GM12873 (cell line): ENCODE results near the gene OR10D3.

ENCODE experiments used
- TF ChIP-seq, protein P1 (sequence below): IDR thresholded peaks from 2 replicates; pipeline ENCODE4 v1.5.1; 2012; ENCODE audit warnings: low read depth, mild to moderate bottlenecking, moderate library complexity, low read length, control low read depth; ENCODE audit not compliant: insufficient read depth; ENCODE audit errors: missing control alignments

OR10D3 gene

DNA sequence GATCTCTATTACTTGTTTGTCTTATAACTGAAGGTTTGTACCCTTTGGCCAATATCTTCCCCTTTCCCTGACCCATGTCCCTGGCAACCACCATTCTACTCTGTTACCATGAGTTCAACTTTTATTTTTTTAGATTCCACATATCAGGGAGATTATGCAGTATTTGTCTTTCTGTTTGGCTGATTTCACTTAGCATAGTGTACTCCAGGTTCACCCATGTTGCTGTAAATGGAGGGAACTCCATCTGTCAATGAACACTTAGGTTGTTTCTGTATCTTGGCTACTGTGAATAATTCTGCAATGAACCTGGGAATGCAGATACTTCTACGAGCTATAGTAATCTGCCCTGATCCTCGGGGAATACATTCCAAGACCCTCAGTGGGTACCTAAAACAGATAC, 14.9 kb downstream of the OR10D3 start:
- TF ChIP-seq, protein P1, sequence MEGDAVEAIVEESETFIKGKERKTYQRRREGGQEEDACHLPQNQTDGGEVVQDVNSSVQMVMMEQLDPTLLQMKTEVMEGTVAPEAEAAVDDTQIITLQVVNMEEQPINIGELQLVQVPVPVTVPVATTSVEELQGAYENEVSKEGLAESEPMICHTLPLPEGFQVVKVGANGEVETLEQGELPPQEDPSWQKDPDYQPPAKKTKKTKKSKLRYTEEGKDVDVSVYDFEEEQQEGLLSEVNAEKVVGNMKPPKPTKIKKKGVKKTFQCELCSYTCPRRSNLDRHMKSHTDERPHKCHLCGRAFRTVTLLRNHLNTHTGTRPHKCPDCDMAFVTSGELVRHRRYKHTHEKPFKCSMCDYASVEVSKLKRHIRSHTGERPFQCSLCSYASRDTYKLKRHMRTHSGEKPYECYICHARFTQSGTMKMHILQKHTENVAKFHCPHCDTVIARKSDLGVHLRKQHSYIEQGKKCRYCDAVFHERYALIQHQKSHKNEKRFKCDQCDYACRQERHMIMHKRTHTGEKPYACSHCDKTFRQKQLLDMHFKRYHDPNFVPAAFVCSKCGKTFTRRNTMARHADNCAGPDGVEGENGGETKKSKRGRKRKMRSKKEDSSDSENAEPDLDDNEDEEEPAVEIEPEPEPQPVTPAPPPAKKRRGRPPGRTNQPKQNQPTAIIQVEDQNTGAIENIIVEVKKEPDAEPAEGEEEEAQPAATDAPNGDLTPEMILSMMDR: no peak

DNA sequence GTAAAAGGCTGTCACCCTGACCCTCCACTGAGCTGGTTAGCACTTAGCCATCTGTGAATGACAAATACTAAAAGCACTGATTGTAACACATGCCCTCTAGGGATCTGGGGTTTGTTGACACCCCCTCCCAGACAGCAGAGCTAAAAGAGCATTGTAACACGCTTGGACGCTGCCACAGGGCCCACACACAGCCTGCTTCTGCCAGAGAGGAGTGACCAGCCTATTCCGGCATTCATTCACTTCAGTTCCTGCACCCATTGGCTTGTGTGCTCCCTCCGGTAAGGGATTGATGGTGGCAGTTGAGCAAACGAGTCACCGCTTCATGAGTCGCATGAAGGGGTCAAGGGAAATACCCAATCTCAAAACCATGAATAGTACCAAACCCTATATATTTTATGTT, 15.8 kb downstream of the OR10D3 start:
- TF ChIP-seq, protein P1: no peak

DNA sequence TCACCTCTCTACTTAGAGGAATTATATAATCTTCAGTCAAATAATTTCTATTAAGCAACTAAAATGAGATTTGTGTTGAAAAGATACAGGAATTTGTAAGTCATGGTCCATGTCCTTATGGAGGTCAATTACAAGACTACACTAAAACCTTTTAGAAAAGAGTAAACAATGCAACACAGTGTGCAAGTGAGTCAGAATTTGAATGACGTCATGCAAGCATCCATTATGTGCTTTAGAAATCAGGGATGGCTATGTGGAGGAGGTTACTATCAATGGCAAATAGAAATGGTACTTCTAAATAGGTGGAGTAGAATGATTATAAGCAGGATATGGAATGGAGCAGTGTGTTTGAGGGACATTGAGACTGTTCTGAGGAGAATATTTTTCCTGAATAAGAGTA, 16.6 kb downstream of the OR10D3 start:
- TF ChIP-seq, protein P1: no peak

DNA sequence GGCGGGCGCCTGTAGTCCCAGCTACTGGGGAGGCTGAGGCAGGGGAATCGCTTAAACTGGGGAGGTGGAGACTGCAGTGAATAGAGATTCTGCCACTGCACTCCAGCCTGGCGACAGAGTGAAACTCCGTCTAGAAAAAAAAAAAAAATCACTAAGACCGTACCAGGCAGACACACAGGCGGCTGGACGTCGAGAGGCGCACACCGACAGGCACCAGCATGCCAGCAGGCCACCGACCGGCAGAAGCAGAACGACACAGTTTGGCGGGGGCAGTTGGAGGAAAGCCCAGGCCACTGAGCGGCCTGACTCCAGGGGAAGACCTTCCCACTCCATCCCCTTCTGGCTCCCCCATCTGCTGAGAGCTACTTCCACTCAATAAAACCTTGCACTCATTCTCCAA, 17.5 kb downstream of the OR10D3 start:
- TF ChIP-seq, protein P1: no peak

DNA sequence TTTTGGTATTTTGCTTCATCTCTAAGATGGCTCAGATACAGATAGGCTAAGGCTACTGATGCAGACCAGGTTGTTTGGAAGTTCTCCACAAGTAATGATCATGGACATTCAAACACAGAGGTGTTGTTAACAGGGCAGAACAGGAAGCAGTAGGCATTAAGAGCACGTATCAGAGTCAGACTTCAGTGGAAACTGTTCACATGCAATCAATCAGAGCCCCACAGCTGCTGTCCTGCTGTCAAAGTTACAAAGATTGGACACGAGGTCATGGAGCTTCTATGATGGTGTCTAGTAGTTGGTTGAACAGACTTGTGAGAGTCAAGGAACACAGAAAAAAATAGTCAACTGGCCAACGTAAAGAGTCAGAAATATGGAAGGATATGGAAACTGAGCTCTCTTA, 19.8 kb downstream of the OR10D3 start:
- TF ChIP-seq, protein P1: no peak

DNA sequence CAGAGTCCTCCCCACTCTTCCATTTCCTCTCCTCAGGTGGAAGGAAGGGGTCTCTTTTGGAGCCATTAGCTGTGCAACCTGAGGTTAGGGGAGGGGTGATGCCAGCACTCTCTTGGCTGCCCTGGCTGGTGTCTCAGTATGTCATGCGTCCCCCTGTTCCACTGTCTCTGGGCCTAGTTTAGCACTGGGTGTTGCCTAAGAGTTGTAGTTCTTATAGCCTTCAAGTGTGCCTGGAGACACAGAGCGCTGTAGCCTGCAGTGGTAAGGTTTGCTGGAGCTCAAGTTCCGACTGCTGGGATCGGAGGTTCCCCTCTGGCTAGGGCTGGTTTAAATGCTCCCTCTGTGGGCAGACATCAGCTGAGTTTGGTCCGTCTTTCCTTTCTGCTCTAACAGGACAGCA, 20.9 kb downstream of the OR10D3 start:
- TF ChIP-seq, protein P1: no peak

DNA sequence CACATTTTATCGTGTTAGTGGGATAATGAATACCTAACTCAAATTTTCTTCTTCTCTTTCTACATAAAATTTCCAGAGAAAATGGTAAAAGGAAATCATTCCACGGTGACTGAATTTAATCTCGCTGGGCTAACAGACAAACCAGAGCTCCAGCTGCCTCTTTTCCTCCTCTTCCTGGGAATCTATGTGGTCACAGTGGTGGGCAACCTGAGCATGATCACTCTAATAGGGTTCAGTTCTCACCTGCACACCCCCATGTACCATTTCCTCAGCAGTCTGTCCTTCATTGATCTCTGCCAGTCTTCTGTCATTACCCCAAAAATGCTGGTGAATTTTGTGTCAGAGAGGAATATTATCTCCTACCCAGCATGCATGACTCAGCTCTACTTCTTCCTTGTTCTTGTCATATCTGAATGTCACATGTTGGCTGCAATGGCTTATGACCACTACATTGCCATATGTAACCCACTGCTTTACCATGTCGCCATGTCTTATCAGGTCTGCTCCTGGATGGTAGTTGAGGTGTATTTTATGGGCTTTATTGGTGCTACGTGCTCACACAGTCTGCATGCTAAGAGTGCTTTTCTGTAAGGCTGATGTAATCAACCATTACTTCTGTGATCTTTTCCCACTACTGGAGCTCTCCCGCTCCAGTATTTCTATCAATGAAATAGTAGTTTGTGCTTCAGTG, 24.1 kb downstream of the OR10D3 start:
- TF ChIP-seq, protein P1: no peak
